Measurements from ENCODE around the gene SPOCK1.

- TF ChIP-seq EZH2phosphoT487 (IDR thresholded peaks at IDR 0.05; ENCODE audit: borderline replicate concordance, low read length) (no peak), CTCF (conservative IDR thresholded peaks at IDR 0.05; ENCODE audit: low read depth, low read length) (no peak), EZH2 (IDR thresholded peaks at IDR 0.05; ENCODE audit: low read length, unreplicated experiment) (no peak)
Measured at GRCh38 chr5:137503456-137503855, 4.3 kb upstream of the SPOCK1 start.
